HL-60 (cell line): ENCODE data around the gene SMLR1.

Source experiments
- CTCF ChIP-seq: IDR thresholded peaks from one replicate; pipeline ENCODE4 v1.5.1; 2011; ENCODE audit warnings: low read length, control low read depth, inconsistent platforms; ENCODE audit not compliant: insufficient read depth
- POLR2AphosphoS5 ChIP-seq: IDR thresholded peaks from 2 replicates; pipeline ENCODE4 v1.6.1; 2012; ENCODE audit warnings: low read depth

- TF ChIP-seq CTCF (no peak), POLR2AphosphoS5 (no peak)
Observed at GRCh38 chr6:130796313-130796905, 30.8 kb upstream of the SMLR1 start.
